ENCODE measurements around the gene POLD3.

DNA sequence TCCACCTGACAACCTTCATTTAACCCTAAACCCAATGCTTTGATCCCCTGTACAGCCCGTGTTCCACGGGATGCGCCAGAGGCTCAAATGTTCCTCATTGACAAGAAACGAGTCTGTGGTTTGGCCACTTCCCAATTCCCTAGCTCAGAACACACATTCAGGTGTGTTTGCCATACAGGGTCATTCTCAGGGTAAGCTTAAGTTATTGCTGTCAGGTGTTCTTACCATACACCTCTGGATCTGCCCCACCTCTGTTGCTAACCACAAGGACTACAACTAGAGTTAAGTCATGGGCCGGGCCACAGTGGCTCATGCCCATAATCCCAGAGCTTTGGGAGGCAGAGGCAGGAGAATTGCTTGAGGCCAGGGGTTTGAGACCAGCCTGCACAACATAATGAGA is 45.6 kb upstream of the POLD3 start:
- no peak for TF ChIP-seq GATA3 (IDR thresholded peaks at IDR 0.05; ENCODE audit: low read depth, low read length)
- TF ChIP-seq GATA2 (IDR thresholded peaks at IDR 0.05; ENCODE audit: low read depth, low read length) = no peak
